GM21576 (cell line): ENCODE measurements around the gene CROCC2.

Source experiments
- ATAC-seq: cut with Tn5 transposase; IDR thresholded peaks from one replicate; pipeline ENCODE4 v1.9.1; 2021; ENCODE audit warnings: mild to moderate bottlenecking, moderate library complexity; ENCODE audit not compliant: unreplicated experiment

Gene CROCC2

DNA sequence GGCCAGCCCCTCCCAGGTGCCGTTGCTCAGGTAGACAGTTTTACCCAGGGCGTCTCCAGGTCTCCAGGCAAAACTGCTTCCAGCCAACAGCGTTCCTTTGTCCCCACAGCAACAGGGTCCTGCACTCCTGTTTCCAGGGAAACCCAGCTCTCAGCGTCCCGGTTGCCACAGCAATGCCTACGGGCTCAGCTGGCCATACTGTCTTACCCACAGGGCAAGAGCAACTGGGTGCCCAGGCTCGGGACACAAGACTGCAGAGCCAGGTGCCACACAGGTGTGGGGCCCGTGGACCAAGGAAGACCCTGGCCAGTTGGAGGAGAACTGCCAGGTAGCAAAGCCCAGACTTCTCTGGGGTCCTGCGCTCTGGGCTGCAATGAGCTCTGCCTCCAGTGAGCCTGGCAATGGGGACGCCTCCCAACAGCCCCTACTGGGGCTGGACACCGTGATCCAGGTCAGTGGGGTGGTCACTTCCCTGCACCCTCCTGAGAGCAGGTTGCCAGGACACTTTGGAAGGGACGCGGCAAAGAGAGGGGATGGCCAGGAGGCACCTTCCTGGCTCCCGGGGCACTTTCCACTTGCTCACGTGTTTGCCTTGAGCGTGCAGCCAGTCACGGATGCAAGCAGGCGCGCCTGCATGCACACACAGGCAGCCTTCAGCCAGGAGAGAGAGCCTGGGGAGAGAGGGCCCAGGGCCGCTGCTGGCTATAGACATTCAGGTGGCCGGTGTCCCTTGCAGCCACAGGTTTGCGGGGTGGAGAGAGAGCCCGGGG, at the start of gene CROCC2:
Gene CROCC2 (plus strand): TSS at position 196 of the 770 bp plus-strand sequence. CDS start 178 bp downstream, at position 374.
- ATAC-seq, result no peak

DNA sequence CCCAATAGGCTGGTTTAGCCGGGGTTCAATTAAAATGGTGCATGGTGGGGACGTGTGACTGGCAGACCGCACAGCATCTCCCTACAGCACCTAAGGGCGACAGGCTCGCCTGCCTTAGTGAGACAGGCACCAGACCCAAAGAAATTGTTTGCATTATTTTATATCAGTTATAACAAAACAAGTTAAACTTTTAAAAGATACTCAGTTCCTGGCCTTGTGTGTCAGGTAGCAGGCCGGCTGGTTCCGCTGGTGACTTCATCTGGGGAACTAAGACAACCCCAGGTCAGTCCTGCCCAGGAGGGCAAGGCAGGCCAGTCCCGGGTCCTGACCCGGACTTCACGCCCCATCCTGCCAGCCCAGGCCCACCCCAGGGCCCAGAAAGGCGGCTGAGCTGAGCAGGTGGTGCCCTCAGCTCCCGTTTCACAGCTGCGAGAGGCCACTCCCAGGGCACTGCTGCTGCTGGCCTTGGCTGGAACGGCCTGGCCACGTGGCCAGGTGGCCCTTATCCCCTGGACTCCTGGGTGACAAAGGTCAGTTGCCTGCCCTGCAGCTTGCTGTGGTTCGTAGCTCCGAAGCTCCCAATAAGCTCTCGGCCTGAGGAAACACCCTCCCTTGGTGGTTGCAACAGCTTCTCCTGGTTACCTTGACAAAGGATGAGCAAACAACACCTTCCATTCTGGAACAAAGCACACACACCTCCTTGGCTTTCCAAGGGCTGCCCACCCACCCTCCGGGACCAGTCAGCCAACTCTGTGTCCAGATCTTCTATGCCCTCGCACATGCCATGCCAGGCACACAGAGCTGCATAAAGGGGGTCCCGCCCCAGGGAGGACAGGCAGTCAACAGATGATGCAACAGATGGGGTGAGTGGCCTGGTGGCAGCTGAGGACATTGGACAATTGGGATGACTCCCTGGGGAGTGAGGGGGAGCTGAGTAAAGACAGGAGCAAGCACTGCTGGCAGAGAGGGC, 48.8 kb upstream of the CROCC2 start:
- no peak for ATAC-seq

DNA sequence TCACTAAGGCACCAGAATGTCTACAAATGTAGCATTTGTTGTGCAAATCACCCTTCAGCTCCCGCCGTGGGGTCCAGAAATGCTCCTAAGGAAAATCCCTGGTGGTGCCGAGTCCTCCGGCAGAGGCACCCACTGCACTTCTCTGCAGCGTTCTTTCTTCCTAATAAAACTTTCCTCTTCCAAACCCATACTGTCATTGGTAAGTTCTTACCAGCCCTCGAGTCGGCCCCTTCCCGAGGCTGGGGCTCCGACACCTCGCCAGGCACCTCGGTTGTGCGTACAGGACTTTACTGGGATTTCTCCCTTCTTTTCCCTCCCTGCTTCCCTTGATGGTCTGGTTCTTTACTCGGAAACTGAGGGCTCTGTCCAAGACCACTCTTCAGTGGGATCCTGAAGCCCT, 47.8 kb upstream of the CROCC2 start:
- no peak for ATAC-seq

DNA sequence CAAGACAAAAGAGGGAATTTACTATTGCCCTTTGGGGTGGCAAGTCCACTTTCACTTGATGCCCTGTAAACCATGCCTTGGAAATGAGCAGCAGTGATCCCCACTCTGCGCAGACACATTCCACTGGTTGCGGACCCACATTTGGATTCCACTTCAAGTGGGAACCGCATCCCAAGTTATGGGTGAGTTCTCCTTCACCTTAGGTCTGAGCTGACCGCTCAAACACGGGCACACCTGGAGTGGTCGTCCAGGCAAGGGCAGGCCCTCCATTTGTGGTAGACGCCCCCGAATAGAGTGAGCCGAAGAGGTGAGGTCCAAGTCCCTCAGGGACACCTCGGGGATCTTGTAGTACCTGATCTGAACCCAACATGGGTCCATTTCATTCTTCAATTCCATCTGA, 47.3 kb upstream of the CROCC2 start:
- no peak for ATAC-seq

DNA sequence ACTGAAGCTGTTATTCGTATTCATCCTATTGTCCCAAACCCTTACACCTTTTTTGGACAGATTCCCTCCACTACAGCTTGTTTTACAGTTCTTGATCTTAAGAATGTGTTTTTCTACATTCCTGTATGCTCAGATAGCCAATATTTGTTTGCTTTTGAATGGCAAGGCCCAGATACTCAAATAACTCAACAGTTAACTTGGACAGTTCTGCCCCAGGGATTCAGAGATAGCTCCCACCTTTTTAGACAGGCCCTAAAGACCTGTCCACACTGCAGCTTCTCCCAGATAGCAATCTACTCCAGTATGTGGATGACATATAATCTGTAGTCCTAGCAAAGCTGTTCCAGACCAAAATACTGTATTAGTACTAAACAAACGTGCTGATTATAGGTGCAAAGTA, 44.6 kb upstream of the CROCC2 start:
- no peak for ATAC-seq

DNA sequence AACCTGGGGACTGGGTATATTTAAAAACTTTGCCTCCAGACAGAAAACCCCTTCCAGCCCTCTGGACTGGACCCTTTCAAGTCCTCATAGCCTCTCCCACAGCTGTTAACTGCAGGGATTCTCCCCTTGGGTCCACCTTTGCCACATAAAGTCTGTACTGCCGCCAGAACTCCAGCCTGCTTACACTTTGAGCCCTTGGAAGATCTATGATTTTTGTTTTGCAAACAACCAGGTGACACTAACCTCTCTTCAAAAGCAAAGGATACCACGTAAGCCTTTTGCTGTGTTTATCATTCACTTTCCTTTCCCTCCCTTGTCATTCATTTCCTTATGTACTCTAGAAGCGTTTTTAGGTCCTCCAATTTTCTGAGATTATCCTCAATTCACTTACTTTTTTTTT, 41.7 kb upstream of the CROCC2 start:
- ATAC-seq, result no peak

DNA sequence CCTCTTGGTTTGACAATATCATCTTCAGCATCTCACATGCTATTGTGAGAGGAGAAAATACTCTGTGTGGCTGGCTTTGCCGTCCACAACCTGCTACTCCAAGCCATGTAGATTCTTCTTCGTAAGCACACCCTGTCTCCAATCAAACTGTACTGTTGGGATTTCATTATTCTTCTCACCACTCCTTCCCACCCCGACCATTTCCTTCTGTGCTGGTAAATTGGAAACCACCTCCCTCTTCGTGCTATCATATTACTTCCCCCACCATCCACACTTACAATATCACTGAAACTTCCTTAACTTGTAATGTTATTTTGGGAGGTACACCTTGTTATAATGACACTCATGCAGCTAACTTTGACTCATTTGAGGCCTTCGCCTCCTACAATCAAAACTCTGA, 40.7 kb upstream of the CROCC2 start:
- ATAC-seq, result no peak

DNA sequence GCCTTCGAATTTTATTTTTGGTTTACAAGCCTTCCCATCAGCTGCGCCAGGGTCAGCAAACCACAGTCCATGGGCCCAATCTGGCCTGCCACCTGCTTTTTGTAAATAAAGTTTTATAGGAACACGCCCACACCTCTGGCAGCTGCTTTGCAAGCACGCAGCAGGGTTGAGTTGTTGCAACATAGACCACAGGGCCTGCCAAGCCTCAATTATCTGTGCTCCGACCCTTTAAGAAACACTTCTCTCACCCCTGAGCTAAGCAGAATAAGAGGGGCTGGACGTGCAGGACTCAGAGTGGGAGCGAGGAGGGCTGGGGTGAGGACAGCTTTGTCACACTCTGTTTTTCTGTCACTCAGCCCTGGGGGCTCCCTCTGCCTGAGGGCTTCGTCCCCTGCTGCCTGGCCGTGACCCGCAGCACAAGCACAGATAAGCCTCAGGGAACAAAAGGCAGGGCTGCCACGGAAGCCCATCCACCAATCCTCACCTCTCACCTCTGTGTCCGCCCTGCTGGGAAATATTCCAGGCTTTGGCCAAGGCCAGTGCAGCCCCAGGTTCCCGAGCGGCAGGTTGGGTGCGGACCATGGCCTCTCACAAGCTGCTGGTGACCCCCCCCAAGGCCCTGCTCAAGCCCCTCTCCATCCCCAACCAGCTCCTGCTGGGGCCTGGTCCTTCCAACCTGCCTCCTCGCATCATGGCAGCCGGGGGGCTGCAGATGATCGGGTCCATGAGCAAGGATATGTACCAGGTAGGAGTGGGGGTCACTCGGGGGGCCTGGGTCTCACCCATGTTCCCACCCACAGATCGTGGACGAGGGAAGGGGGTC, 37.6 kb upstream of the CROCC2 start, which contains the start of gene AGXT:
Gene AGXT (plus strand): TSS at position 539 of the 823 bp plus-strand sequence. CDS start 42 bp downstream, at position 581.
- ATAC-seq, result no peak

DNA sequence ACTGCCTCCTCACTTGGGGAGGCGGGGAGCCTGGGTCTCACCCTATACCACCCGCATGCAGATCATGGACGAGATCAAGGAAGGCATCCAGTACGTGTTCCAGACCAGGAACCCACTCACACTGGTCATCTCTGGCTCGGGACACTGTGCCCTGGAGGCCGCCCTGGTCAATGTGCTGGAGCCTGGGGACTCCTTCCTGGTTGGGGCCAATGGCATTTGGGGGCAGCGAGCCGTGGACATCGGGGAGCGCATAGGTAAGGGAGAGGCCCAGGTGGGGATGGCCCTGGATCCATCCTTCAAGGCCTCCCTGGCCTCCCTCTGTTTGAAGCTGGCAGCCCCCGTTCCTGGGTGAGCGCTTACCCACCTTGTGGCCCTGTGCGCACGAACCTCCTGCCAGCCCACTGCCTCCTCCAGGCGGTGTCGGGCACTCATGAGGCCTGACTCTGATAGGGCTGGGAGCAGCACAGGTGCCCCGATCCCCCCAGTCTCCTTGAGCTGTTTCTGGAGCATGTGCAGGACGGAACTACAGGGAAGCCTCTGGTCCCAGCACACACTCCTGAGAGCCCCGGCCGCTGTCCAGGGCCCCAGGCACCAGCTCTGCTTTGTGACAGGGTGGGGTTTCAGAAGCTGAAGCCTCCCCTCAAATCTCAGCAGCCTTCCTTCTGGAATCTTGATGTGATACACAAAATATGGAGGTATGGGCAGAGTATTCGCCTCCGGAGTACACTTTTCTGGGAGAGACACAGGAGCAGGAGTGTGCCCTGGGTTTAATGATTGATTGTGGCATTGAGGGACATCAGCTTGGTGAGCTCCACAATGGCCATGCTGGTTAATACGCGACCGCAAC, 36.8 kb upstream of the CROCC2 start:
- ATAC-seq, result no peak

DNA sequence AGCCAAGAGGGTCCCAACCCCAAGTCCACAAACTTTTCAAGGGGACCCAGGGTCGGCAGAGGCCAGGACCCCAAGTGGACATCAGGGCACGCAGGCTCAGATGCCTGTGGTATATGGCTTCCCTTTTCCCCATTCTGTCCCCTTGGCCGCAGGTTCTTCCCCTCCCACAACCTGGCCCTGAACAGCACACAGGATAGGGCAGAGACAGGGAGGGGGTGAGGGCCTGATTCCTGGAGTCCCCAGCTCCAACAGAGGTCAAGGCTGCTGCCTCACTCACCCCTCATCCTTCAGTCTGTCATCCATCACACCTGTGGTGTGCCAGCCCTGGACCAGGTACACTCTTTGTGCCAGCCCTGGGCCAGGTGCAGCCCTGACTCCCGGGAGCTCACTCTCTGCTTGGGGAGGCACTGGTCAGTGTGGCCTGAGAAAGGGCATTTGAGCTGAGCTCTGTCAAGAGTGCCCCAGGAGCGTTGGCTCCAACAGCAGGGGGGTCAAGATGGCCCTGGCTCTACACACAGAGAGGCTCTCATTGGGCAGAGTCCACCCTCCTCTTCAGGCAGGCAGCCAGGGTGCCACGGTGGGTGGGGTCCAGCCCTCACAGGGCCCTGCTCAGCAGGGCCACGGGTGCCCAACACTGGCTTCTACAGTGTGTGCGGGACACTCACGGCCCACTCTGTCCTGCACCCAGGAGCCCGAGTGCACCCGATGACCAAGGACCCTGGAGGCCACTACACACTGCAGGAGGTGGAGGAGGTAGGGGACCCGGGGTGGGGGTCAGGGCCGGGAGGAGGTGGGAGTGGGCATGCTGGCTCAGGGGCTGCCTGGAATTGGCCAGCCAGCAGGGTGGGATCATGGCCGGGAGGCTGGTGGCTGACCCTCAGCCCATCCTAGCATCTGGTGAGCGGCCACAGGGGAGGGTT, 35.9 kb upstream of the CROCC2 start:
- ATAC-seq, result no peak

DNA sequence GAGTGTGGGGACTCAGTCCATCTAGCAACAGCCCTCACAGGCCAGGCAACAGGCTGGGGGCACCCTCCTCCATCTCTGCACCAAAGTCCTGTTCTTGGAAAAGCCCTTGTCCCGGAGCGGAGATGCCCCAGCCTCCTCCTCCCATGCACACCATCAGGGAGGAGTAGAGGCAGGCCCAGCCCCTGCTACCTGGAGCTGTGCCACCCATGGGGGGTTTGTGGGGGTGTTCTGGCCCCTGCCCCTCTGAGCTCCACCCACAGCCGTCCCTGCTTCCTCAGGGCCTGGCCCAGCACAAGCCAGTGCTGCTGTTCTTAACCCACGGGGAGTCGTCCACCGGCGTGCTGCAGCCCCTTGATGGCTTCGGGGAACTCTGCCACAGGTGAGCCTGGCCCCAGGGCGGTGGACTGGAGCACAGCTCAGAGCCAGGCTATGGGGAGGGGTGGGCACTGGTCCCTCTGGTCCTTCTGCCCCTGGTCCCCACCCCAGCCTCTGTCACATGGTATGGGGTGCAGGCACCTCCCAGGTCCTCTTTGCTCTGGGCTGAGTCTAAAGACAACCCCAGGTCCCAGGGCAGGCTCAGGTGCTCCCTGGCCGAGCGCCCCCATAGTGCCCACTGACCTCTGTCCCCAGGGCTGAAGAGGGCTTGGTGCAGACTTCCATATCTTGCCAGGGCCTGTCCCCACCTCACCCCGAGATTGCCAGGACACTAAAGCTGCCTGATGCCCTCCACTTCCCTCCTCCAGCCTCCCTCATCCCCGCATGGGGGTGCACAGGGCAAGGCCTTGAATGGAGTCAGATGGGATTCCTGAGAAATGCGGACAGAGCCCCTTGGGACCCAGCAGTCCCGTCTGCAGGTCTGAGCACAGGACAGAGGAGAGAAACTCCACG, 34.8 kb upstream of the CROCC2 start:
- ATAC-seq, result no peak

DNA sequence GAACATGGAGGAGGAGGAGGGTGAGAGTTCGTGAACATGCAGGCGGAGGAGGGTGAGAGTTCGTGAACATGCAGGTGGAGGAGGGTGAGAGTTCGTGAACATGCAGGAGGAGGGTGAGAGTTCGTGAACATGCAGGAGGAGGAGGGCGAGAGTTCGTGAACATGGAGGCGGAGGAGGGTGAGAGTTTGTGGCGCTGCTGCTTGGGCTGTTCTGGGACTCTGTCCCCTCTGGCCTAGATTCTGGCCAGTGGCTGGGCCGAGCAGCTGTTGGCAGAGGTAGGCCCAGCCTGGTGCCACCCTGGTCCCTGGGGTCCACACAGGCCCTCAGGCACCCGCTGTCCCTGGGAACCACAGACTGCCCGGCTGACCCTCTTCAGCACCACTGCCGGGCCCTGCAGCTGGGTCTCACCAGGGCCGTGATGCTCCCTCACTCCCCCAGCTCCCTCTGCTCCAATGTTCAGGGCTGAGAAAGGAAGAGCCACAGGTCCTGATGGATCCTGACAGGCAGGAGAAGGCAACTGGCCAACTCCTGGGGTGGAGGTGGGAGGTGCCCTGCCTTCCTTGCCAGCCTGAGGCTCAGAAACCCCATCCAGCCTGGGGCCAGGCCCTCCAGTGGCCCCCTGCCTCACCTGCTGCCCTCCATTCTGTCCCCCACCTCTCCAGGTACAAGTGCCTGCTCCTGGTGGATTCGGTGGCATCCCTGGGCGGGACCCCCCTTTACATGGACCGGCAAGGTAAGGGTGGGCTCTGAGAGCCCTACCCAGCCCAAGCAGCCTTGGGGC, 33.6 kb upstream of the CROCC2 start:
- ATAC-seq, result no peak

DNA sequence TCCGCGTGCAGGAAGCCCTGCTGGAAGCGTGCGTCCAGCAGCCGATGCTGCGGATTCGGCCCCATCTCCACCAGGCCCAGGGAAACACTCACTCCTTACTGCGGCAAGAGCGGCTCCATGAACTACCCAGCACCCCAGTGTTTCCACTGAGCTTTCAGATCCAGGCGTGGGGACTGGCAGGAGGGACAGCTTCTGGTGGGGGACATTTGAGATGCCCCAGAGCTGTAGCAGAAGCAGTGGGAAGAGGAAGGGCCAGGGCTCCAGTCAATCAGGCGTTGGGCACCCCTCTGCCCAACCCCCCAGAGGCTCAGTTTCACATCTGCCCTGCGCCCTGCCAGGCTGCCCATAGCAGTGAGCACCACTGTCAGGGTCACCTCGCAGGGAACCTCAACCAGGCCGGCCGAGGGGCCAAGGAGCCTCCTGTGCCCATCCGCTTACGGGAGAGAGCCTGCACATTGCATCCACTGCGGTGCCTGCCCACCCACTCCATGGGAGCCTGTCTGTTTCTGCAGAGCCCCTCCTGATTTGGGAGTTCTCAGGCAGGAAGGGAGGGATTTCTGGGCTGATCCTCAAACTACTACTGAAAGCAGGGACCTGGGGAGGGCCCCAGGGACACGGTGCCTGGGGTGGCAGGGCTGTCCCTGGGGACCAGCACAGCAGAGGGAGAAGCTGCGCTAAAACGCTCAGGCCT, 32.9 kb upstream of the CROCC2 start:
- no peak for ATAC-seq

DNA sequence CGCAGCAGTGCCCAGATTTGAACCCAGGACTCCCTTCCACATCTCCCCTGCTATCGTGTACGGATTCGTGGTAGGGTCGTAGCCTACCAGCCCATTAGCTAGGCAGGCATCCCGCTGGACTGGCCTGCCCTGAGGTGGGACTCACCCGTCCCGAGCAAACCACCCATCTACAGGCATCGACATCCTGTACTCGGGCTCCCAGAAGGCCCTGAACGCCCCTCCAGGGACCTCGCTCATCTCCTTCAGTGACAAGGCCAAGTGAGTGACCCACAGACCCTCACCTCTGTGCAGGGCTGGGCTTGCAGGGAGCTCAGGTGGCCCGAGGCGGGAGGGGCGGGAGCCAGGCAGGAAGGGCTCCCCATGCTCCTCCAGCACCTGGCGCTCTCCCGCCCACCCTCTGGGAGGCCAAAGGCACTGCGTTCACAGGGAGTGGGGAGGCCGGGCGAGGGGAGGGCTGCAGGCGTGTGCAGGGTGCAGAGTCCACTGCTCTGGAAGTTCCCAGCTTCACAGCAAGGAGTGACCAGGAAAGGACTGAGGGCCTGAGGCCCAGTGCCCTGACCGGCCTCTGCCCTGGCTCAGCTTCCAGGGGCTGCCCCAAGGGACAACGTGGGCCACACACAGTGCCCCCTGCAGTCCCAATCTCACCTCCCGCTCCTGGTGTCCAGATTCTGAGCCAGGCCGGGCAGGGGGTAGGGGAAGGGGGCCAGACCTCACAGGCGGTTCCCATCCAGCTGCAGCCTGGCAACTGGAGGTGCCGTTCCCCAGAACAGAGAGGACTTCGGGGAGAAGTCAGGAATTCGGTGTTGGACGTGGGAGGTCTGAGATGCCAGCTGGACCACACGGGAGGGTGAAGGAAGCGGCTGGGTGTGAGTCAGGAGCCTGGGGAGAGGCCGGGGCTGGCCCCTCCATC, 32.1 kb upstream of the CROCC2 start:
- no peak for ATAC-seq

DNA sequence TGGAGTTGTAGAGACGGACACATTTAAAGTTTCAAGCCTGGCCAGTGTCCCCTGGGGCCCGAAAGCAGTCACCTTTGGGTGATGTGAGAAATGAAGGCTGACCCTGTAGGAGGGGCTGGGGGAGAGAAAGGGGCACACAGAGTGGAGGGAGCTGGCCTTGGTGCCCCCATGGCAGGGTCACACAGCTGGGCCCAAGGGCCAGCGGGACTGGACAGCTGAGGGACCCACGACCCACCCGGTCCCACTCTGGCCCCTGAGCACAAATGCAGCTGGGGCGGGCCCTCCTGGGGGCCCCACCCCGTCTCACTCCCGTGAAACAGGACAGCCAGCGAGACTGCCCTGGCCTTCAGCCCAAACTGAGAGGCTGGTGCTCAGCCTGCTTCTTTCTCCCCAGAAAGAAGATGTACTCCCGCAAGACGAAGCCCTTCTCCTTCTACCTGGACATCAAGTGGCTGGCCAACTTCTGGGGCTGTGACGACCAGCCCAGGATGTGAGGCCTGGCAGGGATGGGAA, 31.4 kb upstream of the CROCC2 start:
- ATAC-seq, result no peak
